ENCODE data around the gene AFAP1. TPM values are rescaled to one million over a fixed set of nuclear protein-coding genes. Genes with fewer than 3 reads are reported as not detected.

The AFAP1 gene
- total and polyA plus RNA-seq, 2 donors (not counting 1 experiment from before 2014, with no cell fraction given) = 0.03 to 0.44 TPM

DNA sequence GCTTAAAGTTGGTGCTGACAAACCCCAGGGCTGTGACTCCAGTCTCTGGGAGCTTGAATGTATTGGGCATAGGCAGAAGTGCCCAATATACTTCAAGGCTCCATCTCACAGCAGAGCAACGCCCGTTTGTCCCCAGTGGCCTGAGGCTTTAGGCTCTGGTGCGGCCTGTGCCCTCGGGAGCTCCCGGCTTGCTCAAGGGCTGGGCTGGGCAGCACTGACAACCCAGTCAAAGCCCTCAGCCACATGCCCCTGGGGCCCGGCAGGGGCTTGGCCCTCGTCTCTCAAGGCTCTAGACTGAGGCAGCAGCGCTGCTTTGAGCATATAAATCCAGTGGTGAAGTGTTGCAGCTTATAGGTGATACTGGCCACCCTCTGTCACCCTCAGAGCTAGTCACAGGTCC is 203.7 kb downstream of the AFAP1 start:
- Histone ChIP-seq H3K9me3 (ENCODE audit: control extremely low read depth in 1 of 3, control insufficient read depth in 2 of 3, insufficient read depth in 1 of 3, low read length in 2 of 3) (peaks cover 0 to 27% (median 0%) of the 10 kb centered on the region in 3 donors), H3K36me3 (replicated peaks in 1 of 2; ENCODE audit: control extremely low read depth in 1 of 2, control insufficient read depth in 1 of 2, extremely low read depth in 1 of 2, insufficient read depth in 2 of 2, low read length in 1 of 2) (no peaks in the 10 kb centered on the region), H3K4me3 (ENCODE audit: control extremely low read depth in 1 of 5, extremely low read depth in 1 of 5, insufficient read depth in 1 of 5, low read depth in 2 of 5, low read length in 4 of 5) (no peak overlapping the region), H3K27ac (ENCODE audit: low read length in 2 of 2) (no peak overlapping the region), H3K9ac (ENCODE audit: low read length) (no peak overlapping the region), H2AFZ (ENCODE audit: insufficient read depth, low read depth, low read length, poor library complexity, severe bottlenecking) (no peak overlapping the region), H3K79me2 (ENCODE audit: control insufficient read depth, insufficient read depth, low read length) (no peaks in the 10 kb centered on the region), H3K4me2 (replicated peaks; ENCODE audit: low read depth, low read length, poor library complexity, severe bottlenecking) (no peak overlapping the region), H3K27me3 (replicated peaks in 1 of 4; ENCODE audit: control extremely low read depth in 1 of 4, control insufficient read depth in 3 of 4, insufficient read depth in 4 of 4, low read length in 3 of 4) (no peaks in the 10 kb centered on the region), H4K20me1 (ENCODE audit: control insufficient read depth, insufficient read depth, low read length, poor library complexity, severe bottlenecking) (no peaks in the 10 kb centered on the region), H3K4me1 (ENCODE audit: control insufficient read depth in 2 of 2, insufficient read depth in 2 of 2, low read length in 2 of 2) (no peaks in the 10 kb centered on the region)
- CTCF ChIA-PET = no interaction called here
- Mint-ChIP-seq H3K4me3 (no peak overlapping the region), H3K9me3 (ENCODE audit: insufficient read depth) (no peaks in the 10 kb centered on the region), H3K27me3 (peaks cover 4% of the 10 kb centered on the region), H3K27ac (no peak overlapping the region), H3K4me1 (no peaks in the 10 kb centered on the region)
- POLR2A ChIA-PET = no interaction called here
- DNase-seq (no peak), ATAC-seq (ENCODE audit: low read depth) (no peak)
- WGBS (ENCODE audit: insufficient coverage) = 76% methylated on average over 8 of the region's 8 CpGs
- intact Hi-C loops (cut with micrococcal nuclease) = no loop called here
- TF ChIP-seq, protein P1, sequence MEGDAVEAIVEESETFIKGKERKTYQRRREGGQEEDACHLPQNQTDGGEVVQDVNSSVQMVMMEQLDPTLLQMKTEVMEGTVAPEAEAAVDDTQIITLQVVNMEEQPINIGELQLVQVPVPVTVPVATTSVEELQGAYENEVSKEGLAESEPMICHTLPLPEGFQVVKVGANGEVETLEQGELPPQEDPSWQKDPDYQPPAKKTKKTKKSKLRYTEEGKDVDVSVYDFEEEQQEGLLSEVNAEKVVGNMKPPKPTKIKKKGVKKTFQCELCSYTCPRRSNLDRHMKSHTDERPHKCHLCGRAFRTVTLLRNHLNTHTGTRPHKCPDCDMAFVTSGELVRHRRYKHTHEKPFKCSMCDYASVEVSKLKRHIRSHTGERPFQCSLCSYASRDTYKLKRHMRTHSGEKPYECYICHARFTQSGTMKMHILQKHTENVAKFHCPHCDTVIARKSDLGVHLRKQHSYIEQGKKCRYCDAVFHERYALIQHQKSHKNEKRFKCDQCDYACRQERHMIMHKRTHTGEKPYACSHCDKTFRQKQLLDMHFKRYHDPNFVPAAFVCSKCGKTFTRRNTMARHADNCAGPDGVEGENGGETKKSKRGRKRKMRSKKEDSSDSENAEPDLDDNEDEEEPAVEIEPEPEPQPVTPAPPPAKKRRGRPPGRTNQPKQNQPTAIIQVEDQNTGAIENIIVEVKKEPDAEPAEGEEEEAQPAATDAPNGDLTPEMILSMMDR (IDR thresholded peaks at IDR 0.05) = no peak
- TF ChIP-seq EZH2 (IDR thresholded peaks at IDR 0.05; ENCODE audit: borderline replicate concordance, insufficient read depth, low read depth, low read length, poor library complexity, severe bottlenecking) = no peak

DNA sequence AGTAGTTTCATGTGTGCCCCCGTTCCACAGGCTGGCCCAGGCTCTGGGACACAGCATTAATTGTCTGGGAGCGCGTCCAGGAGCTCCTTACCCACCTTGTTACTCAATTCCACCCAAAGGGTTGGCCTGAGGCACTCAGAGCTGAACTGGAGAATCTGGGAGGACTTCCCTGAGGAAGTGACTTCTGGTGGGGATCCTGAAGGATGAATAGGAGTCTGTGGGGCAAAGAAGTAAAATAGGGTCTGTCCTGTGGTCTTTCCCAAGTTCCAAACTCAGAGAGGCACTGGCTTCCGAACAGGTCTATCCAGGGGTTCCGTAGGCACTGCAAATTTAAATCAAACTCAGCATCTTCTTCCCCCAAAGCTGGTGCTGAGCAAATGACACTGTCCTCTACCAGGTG is 204.3 kb downstream of the AFAP1 start:
- no peak overlapping the region for H3K27ac ChIP-seq (ENCODE audit: low read length in 2 of 2)
- intact Hi-C loops (cut with micrococcal nuclease) = no loop called here
- POLR2A ChIA-PET = no interaction called here
- H3K36me3 ChIP-seq (replicated peaks in 1 of 2; ENCODE audit: control extremely low read depth in 1 of 2, control insufficient read depth in 1 of 2, extremely low read depth in 1 of 2, insufficient read depth in 2 of 2, low read length in 1 of 2) = no peaks in the 10 kb centered on the region
- Mint-ChIP-seq H3K4me3 (no peak overlapping the region), H3K9me3 (ENCODE audit: insufficient read depth) (no peaks in the 10 kb centered on the region), H3K27ac (no peak overlapping the region), H3K27me3 (peaks cover 4% of the 10 kb centered on the region), H3K4me1 (no peaks in the 10 kb centered on the region)
- H3K79me2 ChIP-seq (ENCODE audit: control insufficient read depth, insufficient read depth, low read length) = no peaks in the 10 kb centered on the region
- H4K20me1 ChIP-seq (ENCODE audit: control insufficient read depth, insufficient read depth, low read length, poor library complexity, severe bottlenecking) = no peaks in the 10 kb centered on the region
- no peaks in the 10 kb centered on the region for H3K4me1 ChIP-seq (ENCODE audit: control insufficient read depth in 2 of 2, insufficient read depth in 2 of 2, low read length in 2 of 2)
- ATAC-seq (ENCODE audit: low read depth) (no peak), DNase-seq (no peak)
- TF ChIP-seq EZH2 (IDR thresholded peaks at IDR 0.05; ENCODE audit: borderline replicate concordance, insufficient read depth, low read depth, low read length, poor library complexity, severe bottlenecking) = no peak
- TF ChIP-seq, protein P1 (IDR thresholded peaks at IDR 0.05) = no peak
- H3K4me3 ChIP-seq (ENCODE audit: control extremely low read depth in 1 of 5, extremely low read depth in 1 of 5, insufficient read depth in 1 of 5, low read depth in 2 of 5, low read length in 4 of 5) = no peak overlapping the region
- no peaks in the 10 kb centered on the region for H3K27me3 ChIP-seq (replicated peaks in 1 of 4; ENCODE audit: control extremely low read depth in 1 of 4, control insufficient read depth in 3 of 4, insufficient read depth in 4 of 4, low read length in 3 of 4)
- no peak overlapping the region for H3K9ac ChIP-seq (ENCODE audit: low read length)
- H3K4me2 ChIP-seq (replicated peaks; ENCODE audit: low read depth, low read length, poor library complexity, severe bottlenecking) = no peak overlapping the region
- peaks cover 0 to 24% (median 0%) of the 10 kb centered on the region in 3 donors for H3K9me3 ChIP-seq (ENCODE audit: control extremely low read depth in 1 of 3, control insufficient read depth in 2 of 3, insufficient read depth in 1 of 3, low read length in 2 of 3)
- WGBS (ENCODE audit: insufficient coverage) = 82% methylated on average over 5 of the region's 5 CpGs
- H2AFZ ChIP-seq (ENCODE audit: insufficient read depth, low read depth, low read length, poor library complexity, severe bottlenecking) = no peak overlapping the region
- CTCF ChIA-PET = no interaction called here

Data from B cell (primary cell).